ENCODE results near the gene DDX1.

- TF ChIP-seq EZH2phosphoT487 (conservative IDR thresholded peaks at IDR 0.05; ENCODE audit: low read length) (no peak), CTCF (IDR thresholded peaks at IDR 0.05; ENCODE audit: insufficient read depth, low read length, poor library complexity, severe bottlenecking) (no peak)
Observed at GRCh38 chr2:15595342-15595905, 3.8 kb downstream of the DDX1 start.
